HepG2 (cell line): ENCODE data around the gene RHBDF2. TPM values are rescaled to one million over a fixed set of nuclear protein-coding genes. Genes with fewer than 3 reads are reported as not detected.

ENCODE experiments used
- GABPB1 ChIP-seq: IDR thresholded peaks from 2 replicates; pipeline ENCODE4 v1.6.1; 2016; ENCODE audit warnings: mild to moderate bottlenecking, missing genetic modification reagents, moderate library complexity, missing compliant biosample characterization
- GPN1 ChIP-seq: sonication (generic); formaldehyde crosslinking; IDR thresholded peaks from 2 replicates; pipeline ENCODE4 v1.5.1; 2020; ENCODE audit warnings: missing genetic modification reagents, borderline replicate concordance
- HCFC1 ChIP-seq: fragments of 150-350 bp; IDR thresholded peaks from 2 replicates; pipeline ENCODE4 v1.6.1; 2014; ENCODE audit warnings: low read depth, low read length
- HNRNPL ChIP-seq: fragments of 200-400 bp; formaldehyde crosslinking; IDR thresholded peaks from 2 replicates; pipeline ENCODE4 v1.6.1; 2017; ENCODE audit warnings: mild to moderate bottlenecking, low read depth, low read length
- HOXA3 ChIP-seq: sonication (generic); formaldehyde crosslinking; IDR thresholded peaks from 2 replicates; pipeline ENCODE4 v1.5.0; 2020; ENCODE audit warnings: missing genetic modification reagents
- KMT2A ChIP-seq: sonication (generic); formaldehyde crosslinking; IDR thresholded peaks from 2 replicates; pipeline ENCODE4 v1.4.0; 2020; ENCODE audit warnings: missing genetic modification reagents
- MEF2D ChIP-seq: sonication (generic); formaldehyde crosslinking; IDR thresholded peaks from 2 replicates; pipeline ENCODE4 v1.5.1; 2020; ENCODE audit warnings: mild to moderate bottlenecking, missing genetic modification reagents
- NCOA1 ChIP-seq: sonication (generic); formaldehyde crosslinking; IDR thresholded peaks from 2 replicates; pipeline ENCODE4 v1.9.0; 2021; ENCODE audit warnings: missing genetic modification reagents
- NR2F2 ChIP-seq: IDR thresholded peaks from 2 replicates; pipeline ENCODE4 v1.6.1; 2012; ENCODE audit warnings: low read depth, inconsistent platforms, borderline replicate concordance
- PAX8 ChIP-seq: sonication (generic); formaldehyde crosslinking; IDR thresholded peaks from 2 replicates; pipeline ENCODE4 v1.8.0; 2022; ENCODE audit warnings: mild to moderate bottlenecking, missing genetic modification reagents, borderline replicate concordance
- SMAD1 ChIP-seq: sonication (generic); formaldehyde crosslinking; IDR thresholded peaks from 2 replicates; pipeline ENCODE4 v1.4.0; 2020; ENCODE audit warnings: missing genetic modification reagents, low read depth, mild to moderate bottlenecking, borderline replicate concordance
- SNAPC2 ChIP-seq: sonication (generic); formaldehyde crosslinking; IDR thresholded peaks from 2 replicates; pipeline ENCODE4 v1.8.1; 2022; ENCODE audit warnings: mild to moderate bottlenecking, missing genetic modification reagents
- ZIK1 ChIP-seq: sonication (generic); formaldehyde crosslinking; IDR thresholded peaks from 2 replicates; pipeline ENCODE4 v1.5.0; 2020; ENCODE audit warnings: mild to moderate bottlenecking, low read depth, missing genetic modification reagents, borderline replicate concordance
- ZMAT3 ChIP-seq: sonication (generic); formaldehyde crosslinking; conservative IDR thresholded peaks from 2 replicates; pipeline ENCODE4 v1.7.0; 2021; ENCODE audit warnings: missing genetic modification reagents
- ZNF205 ChIP-seq: IDR thresholded peaks from 2 replicates; pipeline ENCODE4 v1.6.1; 2018; ENCODE audit warnings: missing biosample characterization, missing genetic modification reagents
- ZNF550 ChIP-seq: sonication (generic); formaldehyde crosslinking; IDR thresholded peaks from 2 replicates; pipeline ENCODE4 v1.4.0; 2020; ENCODE audit warnings: mild to moderate bottlenecking, missing genetic modification reagents, borderline replicate concordance
- polyA plus RNA-seq, 8 experiments: library from polyadenylated mRNA; depleted of rRNA in 3 of 8; stranded (reverse) in 7 of 8; unstranded in 1 of 8; fragments of >200 nt; fragmentation: Illumina TruSeq in 4 of 8; extraction: Trizol in 4 of 8; gene quantifications; 2 replicates each; pipeline versions ENCODE4 v1.2.1 to v1.2.3, GENCODE V29; 2011 to 2016; ENCODE audit warnings: low read depth in 4 of 8, missing spikeins in 1 of 8, mixed read lengths in 1 of 8; ENCODE audit not compliant: insufficient read depth in 1 of 8
- total RNA-seq, 5 experiments: library from RNA; depleted of rRNA; stranded (reverse); fragments of >200 nt; fragmentation: Illumina TruSeq; extraction: Trizol; gene quantifications; 2 replicates each; pipeline ENCODE4 v1.2.3, GENCODE V29; 2016; ENCODE audit warnings: low read depth in 1 of 5
- TF ChIP-seq, protein P1 (sequence below): sonication (generic); formaldehyde crosslinking; IDR thresholded peaks from 2 replicates; pipeline ENCODE4 v1.4.0; 2020; ENCODE audit warnings: missing genetic modification reagents
- TF ChIP-seq, protein P2 (sequence below): sonication (generic); formaldehyde crosslinking; IDR thresholded peaks from 2 replicates; pipeline ENCODE4 v1.5.0; 2020; ENCODE audit warnings: missing genetic modification reagents
- TF ChIP-seq, protein P3 (sequence below): sonication (generic); formaldehyde crosslinking; conservative IDR thresholded peaks from 2 replicates; pipeline ENCODE4 v1.8.0; 2022; ENCODE audit warnings: low read depth, missing genetic modification reagents
- TF ChIP-seq, protein P4 (sequence below): sonication (generic); formaldehyde crosslinking; IDR thresholded peaks from 2 replicates; pipeline ENCODE4 v1.8.1; 2022; ENCODE audit warnings: mild to moderate bottlenecking, missing genetic modification reagents
- TF ChIP-seq, protein P5 (sequence below): sonication (generic); formaldehyde crosslinking; IDR thresholded peaks from 2 replicates; pipeline ENCODE4 v1.4.0; 2020; ENCODE audit warnings: missing genetic modification reagents
- TF ChIP-seq, protein P6 (sequence below): IDR thresholded peaks from 2 replicates; pipeline ENCODE4 v1.6.1; 2016

RHBDF2 gene
- total and polyA plus RNA-seq, 2 of the 13 experiments (the other 11 are each of a cell fraction or from before 2014, with no cell fraction given) = 7.8 to 24.2 TPM

DNA sequence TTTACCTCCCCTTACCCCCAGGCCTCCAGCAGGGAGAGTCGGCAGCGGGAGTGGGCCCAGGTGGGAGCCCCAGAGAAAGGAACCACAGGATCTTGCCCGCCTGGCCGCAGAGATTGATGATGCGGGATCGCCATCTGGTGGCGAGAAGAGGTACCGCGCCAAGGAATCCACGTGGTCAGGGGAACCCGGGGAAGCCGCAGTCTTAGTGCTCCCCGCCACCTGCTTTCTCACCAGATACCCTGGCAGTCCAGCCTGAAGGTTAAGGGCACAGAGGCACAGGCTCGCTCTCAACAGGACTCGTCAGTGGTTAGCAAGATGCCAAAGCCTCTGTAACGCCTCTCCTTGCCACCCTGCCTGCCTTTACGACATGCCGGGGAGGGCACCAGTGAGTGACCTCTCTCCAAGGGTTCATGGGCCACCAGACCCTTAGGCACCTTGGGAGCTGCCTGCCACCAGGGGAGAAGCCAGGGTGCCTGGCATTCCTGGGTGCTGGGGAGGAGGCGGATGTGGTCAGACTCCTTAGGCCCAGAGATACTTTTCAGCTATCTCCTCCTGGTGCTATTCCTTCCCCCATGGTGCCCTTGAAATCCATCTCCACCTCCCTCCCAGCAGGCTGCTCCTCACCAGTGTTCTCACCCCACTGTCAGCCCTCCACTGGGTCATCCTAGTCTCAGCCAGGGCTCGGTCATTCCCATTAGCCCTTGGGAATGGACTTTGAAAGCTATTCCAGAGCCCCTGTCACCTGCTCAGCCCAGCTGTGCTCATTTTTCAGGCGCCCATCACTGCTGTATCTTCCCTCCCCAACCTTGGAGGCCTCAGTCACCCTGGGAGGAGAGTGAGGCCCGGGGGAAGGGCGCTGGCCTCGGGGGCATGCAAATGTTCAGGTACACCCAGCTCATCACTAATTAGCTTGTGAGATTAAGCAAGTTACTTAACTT is 5.5 kb upstream of the RHBDF2 start (continued):
- TF ChIP-seq, protein P1, sequence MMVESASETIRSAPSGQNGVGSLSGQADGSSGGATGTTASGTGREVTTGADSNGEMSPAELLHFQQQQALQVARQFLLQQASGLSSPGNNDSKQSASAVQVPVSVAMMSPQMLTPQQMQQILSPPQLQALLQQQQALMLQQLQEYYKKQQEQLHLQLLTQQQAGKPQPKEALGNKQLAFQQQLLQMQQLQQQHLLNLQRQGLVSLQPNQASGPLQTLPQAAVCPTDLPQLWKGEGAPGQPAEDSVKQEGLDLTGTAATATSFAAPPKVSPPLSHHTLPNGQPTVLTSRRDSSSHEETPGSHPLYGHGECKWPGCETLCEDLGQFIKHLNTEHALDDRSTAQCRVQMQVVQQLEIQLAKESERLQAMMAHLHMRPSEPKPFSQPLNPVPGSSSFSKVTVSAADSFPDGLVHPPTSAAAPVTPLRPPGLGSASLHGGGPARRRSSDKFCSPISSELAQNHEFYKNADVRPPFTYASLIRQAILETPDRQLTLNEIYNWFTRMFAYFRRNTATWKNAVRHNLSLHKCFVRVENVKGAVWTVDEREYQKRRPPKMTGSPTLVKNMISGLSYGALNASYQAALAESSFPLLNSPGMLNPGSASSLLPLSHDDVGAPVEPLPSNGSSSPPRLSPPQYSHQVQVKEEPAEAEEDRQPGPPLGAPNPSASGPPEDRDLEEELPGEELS (CRISPR knock-in tag) = 0 out of 2 replicates have a peak, but pooled peaks have one; percentile 36
- TF ChIP-seq SMAD1 (CRISPR knock-in tag) (no peak; the same call in 1 of the 2 replicates), SNAPC2 (CRISPR knock-in tag) (0 out of 2 replicates have a peak, but pooled peaks have one; percentile 45), HCFC1 (no peak), ZNF550 (0 out of 2 replicates have a peak, but pooled peaks have one; percentile 1), KMT2A (CRISPR knock-in tag) (peak; percentile 54; the same call in 1 of the 2 replicates), ZMAT3 (CRISPR knock-in tag) (no peak; the same call in 1 of the 2 replicates), NCOA1 (CRISPR knock-in tag) (no peak), GABPB1 (CRISPR knock-in tag) (peak; percentile 57), GPN1 (CRISPR knock-in tag) (no peak), HOXA3 (CRISPR knock-in tag) (peak; percentile 72; the same call in 1 of the 2 replicates), ZNF205 (peak; percentile 70; the same call in 1 of the 2 replicates), PAX8 (CRISPR knock-in tag) (0 out of 2 replicates have a peak, but pooled peaks have one; percentile 42), ZIK1 (CRISPR knock-in tag) (no peak), MEF2D (CRISPR knock-in tag) (no peak; the same call in 1 of the 2 replicates), HNRNPL (peak; percentile 67; the same call in 1 of the 2 replicates), NR2F2 (no peak)
- TF ChIP-seq, protein P2, sequence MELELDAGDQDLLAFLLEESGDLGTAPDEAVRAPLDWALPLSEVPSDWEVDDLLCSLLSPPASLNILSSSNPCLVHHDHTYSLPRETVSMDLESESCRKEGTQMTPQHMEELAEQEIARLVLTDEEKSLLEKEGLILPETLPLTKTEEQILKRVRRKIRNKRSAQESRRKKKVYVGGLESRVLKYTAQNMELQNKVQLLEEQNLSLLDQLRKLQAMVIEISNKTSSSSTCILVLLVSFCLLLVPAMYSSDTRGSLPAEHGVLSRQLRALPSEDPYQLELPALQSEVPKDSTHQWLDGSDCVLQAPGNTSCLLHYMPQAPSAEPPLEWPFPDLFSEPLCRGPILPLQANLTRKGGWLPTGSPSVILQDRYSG (CRISPR knock-in tag) = no peak
- TF ChIP-seq, protein P3, sequence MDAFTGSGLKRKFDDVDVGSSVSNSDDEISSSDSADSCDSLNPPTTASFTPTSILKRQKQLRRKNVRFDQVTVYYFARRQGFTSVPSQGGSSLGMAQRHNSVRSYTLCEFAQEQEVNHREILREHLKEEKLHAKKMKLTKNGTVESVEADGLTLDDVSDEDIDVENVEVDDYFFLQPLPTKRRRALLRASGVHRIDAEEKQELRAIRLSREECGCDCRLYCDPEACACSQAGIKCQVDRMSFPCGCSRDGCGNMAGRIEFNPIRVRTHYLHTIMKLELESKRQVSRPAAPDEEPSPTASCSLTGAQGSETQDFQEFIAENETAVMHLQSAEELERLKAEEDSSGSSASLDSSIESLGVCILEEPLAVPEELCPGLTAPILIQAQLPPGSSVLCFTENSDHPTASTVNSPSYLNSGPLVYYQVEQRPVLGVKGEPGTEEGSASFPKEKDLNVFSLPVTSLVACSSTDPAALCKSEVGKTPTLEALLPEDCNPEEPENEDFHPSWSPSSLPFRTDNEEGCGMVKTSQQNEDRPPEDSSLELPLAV (CRISPR knock-in tag) = no peak
- TF ChIP-seq, protein P4, sequence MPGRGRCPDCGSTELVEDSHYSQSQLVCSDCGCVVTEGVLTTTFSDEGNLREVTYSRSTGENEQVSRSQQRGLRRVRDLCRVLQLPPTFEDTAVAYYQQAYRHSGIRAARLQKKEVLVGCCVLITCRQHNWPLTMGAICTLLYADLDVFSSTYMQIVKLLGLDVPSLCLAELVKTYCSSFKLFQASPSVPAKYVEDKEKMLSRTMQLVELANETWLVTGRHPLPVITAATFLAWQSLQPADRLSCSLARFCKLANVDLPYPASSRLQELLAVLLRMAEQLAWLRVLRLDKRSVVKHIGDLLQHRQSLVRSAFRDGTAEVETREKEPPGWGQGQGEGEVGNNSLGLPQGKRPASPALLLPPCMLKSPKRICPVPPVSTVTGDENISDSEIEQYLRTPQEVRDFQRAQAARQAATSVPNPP = no peak
- TF ChIP-seq, protein P5, sequence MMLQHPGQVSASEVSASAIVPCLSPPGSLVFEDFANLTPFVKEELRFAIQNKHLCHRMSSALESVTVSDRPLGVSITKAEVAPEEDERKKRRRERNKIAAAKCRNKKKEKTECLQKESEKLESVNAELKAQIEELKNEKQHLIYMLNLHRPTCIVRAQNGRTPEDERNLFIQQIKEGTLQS = peak; percentile 44; the same call in 1 of the 2 replicates
- TF ChIP-seq, protein P6, sequence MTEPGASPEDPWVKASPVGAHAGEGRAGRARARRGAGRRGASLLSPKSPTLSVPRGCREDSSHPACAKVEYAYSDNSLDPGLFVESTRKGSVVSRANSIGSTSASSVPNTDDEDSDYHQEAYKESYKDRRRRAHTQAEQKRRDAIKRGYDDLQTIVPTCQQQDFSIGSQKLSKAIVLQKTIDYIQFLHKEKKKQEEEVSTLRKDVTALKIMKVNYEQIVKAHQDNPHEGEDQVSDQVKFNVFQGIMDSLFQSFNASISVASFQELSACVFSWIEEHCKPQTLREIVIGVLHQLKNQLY = 0 out of 2 replicates have a peak, but pooled peaks have one; percentile 51
